Naive thymus-derived CD8-positive, alpha-beta T cell (primary cell): ENCODE measurements around the gene RACK1. TPM values are rescaled to one million over a fixed set of nuclear protein-coding genes. Genes with fewer than 3 reads are reported as not detected.
"Not testable (repeated sequence)": the region's sequence is repeated elsewhere in the genome, so short reads cannot be mapped to it uniquely, and the experiment has no call there.

Experiments used
- ATAC-seq, 2 donors: fragments of 150-1000 bp; cut with Tn5 transposase in 1 of 2; sonication (Bioruptor Pico), chemical (Tn5 transposase) in 1 of 2; 1 replicate in 1 of 2; 2 replicates in 1 of 2; pipeline ENCODE4 v1.10.0; 2021; ENCODE audit warnings: mild to moderate bottlenecking in 2 of 2, moderate library complexity in 2 of 2
- POLR2A ChIA-PET: fragments of 350-600 bp; sonication (Branson Sonifier 250); formaldehyde crosslinking; loops from one replicate; lab custom pipeline; 2021; ENCODE audit warnings: antibody characterized with exemption; lab: Charles Lee
- DNase-seq, 10 donors: peaks; one replicate each; pipeline versions ENCODE4 v3.0.0 to v3.0.0-alpha.2; 2020 to 2022
- H3K27ac Mint-ChIP-seq, 10 donors: one replicate each; pipeline ENCODE4 v1.8.0; 2020 to 2022; ENCODE audit warnings: mild to moderate bottlenecking in 10 of 10, mixed read lengths in 10 of 10, moderate library complexity in 4 of 10, inconsistent platforms in 1 of 10
- H3K27me3 Mint-ChIP-seq, 5 donors: one replicate each; pipeline ENCODE4 v1.8.0; 2021 to 2022; ENCODE audit warnings: mixed read lengths in 5 of 5
- H3K36me3 Mint-ChIP-seq, 3 donors: one replicate each; pipeline ENCODE4 v1.8.0; 2020 to 2022; ENCODE audit warnings: mixed read lengths in 3 of 3, mild to moderate bottlenecking in 2 of 3, inconsistent platforms in 1 of 3
- H3K4me1 Mint-ChIP-seq, 4 donors: one replicate each; pipeline ENCODE4 v1.8.0; 2021 to 2022; ENCODE audit warnings: mixed read lengths in 4 of 4
- H3K4me3 Mint-ChIP-seq, 10 donors: one replicate each; pipeline ENCODE4 v1.8.0; 2020 to 2022; ENCODE audit warnings: mild to moderate bottlenecking in 10 of 10, mixed read lengths in 10 of 10, moderate library complexity in 6 of 10, inconsistent platforms in 1 of 10
- H3K9me3 Mint-ChIP-seq, 9 donors: one replicate each; pipeline ENCODE4 v1.8.0; 2020 to 2022; ENCODE audit warnings: mixed read lengths in 9 of 9, mild to moderate bottlenecking in 3 of 9, inconsistent platforms in 1 of 9, moderate library complexity in 1 of 9
- polyA plus RNA-seq, 3 donors: library from polyadenylated mRNA; unstranded; fragments of 300-500 nt; fragmentation: Illumina TruSeq; gene quantifications; one replicate each; pipeline ENCODE4 v1.2.3, GENCODE V29; 2021
- total RNA-seq, 8 experiments: library from RNA in 2 of 8; stranded (reverse) in 2 of 8; gene quantifications; one replicate each; pipeline ENCODE4 v1.2.3 and lab custom pipeline; 2021 to 2026

The RACK1 gene
- total and polyA plus RNA-seq, 5 experiments from 2014 or later, result 2,236 to 2,566 (median 2,449) TPM

- POLR2A ChIA-PET, result interaction anchor here (0.8 to 5.7 kb wide), 3 partner anchors 18 to 51 kb away, joined by 4 to 51 read pairs (median 24); partner anchors contain the start of gene TRIM52
- not testable (repeated sequence) for ATAC-seq, H3K36me3 Mint-ChIP-seq, H3K27ac Mint-ChIP-seq, DNase-seq, H3K9me3 Mint-ChIP-seq, H3K4me3 Mint-ChIP-seq
- peaks cover 25 to 46% (median 34%) of the 10 kb centered on the region in 4 donors for H3K4me1 Mint-ChIP-seq
- H3K27me3 Mint-ChIP-seq, result peaks cover 4 to 16% (median 10%) of the 10 kb centered on the region in 5 donors
These were observed 33.6 kb downstream of the RACK1 start for GRCh38 chr5:181210148-181210547.

GRCh38 chr5:181209006-181209405, 34.7 kb downstream of the RACK1 start:
- peaks cover 4 to 18% (median 10%) of the 10 kb centered on the region in 5 donors for H3K27me3 Mint-ChIP-seq
- ATAC-seq, H3K4me3 Mint-ChIP-seq, H3K36me3 Mint-ChIP-seq, DNase-seq, H3K27ac Mint-ChIP-seq, H3K9me3 Mint-ChIP-seq: not testable (repeated sequence)
- POLR2A ChIA-PET, result interaction anchor here (4.8 to 6.3 kb wide), 2 partner anchors 14 to 52 kb away, joined by 51 to 92 read pairs; partner anchors contain the start of genes TRIM41 and TRIM52
- peaks cover 26 to 52% (median 34%) of the 10 kb centered on the region in 4 donors for H3K4me1 Mint-ChIP-seq

- Mint-ChIP-seq H3K4me3 (peak overlapping the region; percentile 87 to 98 (median 93)), H3K9me3 (peaks cover 0 to 10% (median 0%) of the 10 kb centered on the region in 9 donors), H3K27ac (peak overlapping the region in 9 of 10 donors; percentile 17 to 100 (median 92)), H3K4me1 (peaks cover 27 to 58% (median 34%) of the 10 kb centered on the region in 4 donors), H3K36me3 (peaks cover 0 to 7% (median 2%) of the 10 kb centered on the region in 3 donors), H3K27me3 (peaks cover 4 to 20% (median 11%) of the 10 kb centered on the region in 5 donors)
- ATAC-seq (no peak), DNase-seq (no peak)
- POLR2A ChIA-PET, result interaction anchor here (1.0 to 7.8 kb wide), 10 partner anchors 9 to 377 kb away, joined by 6 to 281 read pairs (median 17); partner anchors contain the start of genes RACK1, TRIM41 and TRIM52
These were observed 35.8 kb downstream of the RACK1 start for GRCh38 chr5:181207960-181208253.

- ATAC-seq (peak; percentile 59 to 74), DNase-seq (peak in 9 of 10 donors; percentile 54 to 88 (median 78))
- peaks cover 0 to 7% (median 2%) of the 10 kb centered on the region in 3 donors for H3K36me3 Mint-ChIP-seq
- peaks cover 4 to 20% (median 11%) of the 10 kb centered on the region in 5 donors for H3K27me3 Mint-ChIP-seq
- peak overlapping the region; percentile 87 to 98 (median 93) for H3K4me3 Mint-ChIP-seq
- H3K4me1 Mint-ChIP-seq, result peaks cover 27 to 58% (median 34%) of the 10 kb centered on the region in 4 donors
- H3K9me3 Mint-ChIP-seq, result peaks cover 0 to 10% (median 0%) of the 10 kb centered on the region in 9 donors
- POLR2A ChIA-PET, result interaction anchor here (0.6 to 7.8 kb wide), 16 partner anchors 10 to 397 kb away, joined by 3 to 281 read pairs (median 8); partner anchors contain the start of genes RACK1, TRIM41 and TRIM52
- peak overlapping the region; percentile 90 to 100 (median 92) for H3K27ac Mint-ChIP-seq
These were observed 36.3 kb downstream of the RACK1 start for GRCh38 chr5:181207214-181207959.

- peak in 3 of 10 donors; percentile 10 to 50 (median 39) for DNase-seq
- ATAC-seq, result peak; percentile 18 to 25
- H3K9me3 Mint-ChIP-seq, result peaks cover 0 to 10% (median 0%) of the 10 kb centered on the region in 9 donors
- peaks cover 4 to 20% (median 11%) of the 10 kb centered on the region in 5 donors for H3K27me3 Mint-ChIP-seq
- peak overlapping the region; percentile 90 to 100 (median 92) for H3K27ac Mint-ChIP-seq
- peak overlapping the region; percentile 87 to 98 (median 93) for H3K4me3 Mint-ChIP-seq
- POLR2A ChIA-PET, result interaction anchor here (0.6 to 7.8 kb wide), 16 partner anchors 9 to 1598 kb away, joined by 3 to 281 read pairs (median 6); partner anchors contain the start of genes TRIM41 and TRIM52
- H3K4me1 Mint-ChIP-seq, result peaks cover 22 to 46% (median 32%) of the 10 kb centered on the region in 4 donors
- peaks cover 0 to 7% (median 2%) of the 10 kb centered on the region in 3 donors for H3K36me3 Mint-ChIP-seq
These were observed 37.7 kb downstream of the RACK1 start for GRCh38 chr5:181205761-181206649.

- POLR2A ChIA-PET, result interaction anchor here (0.5 to 7.8 kb wide), 9 partner anchors 8 to 67 kb away, joined by 3 to 281 read pairs (median 11); partner anchors contain the start of genes TRIM41 and TRIM52
- H3K4me3 Mint-ChIP-seq, result peak within 1 kb of the TSS; percentile 87 to 98 (median 93)
- peaks cover 4 to 20% (median 11%) of the 10 kb centered on the region in 5 donors for H3K27me3 Mint-ChIP-seq
- ATAC-seq (no peak), DNase-seq (peak in 1 of 10 donors; percentile 20)
- H3K9me3 Mint-ChIP-seq, result peaks cover 0 to 10% (median 0%) of the 10 kb centered on the region in 9 donors
- peaks cover 0 to 7% (median 2%) of the 10 kb centered on the region in 3 donors for H3K36me3 Mint-ChIP-seq
- peaks cover 22 to 45% (median 31%) of the 10 kb centered on the region in 4 donors for H3K4me1 Mint-ChIP-seq
- peak within 1 kb of the TSS in 9 of 10 donors; percentile 53 to 100 (median 92) for H3K27ac Mint-ChIP-seq
These were observed 38.6 kb downstream of the RACK1 start, which contains the start of gene TRIM7 for GRCh38 chr5:181204826-181205760. TSS of gene TRIM7 (minus strand) at chr5:181205196. CDS start at chr5:181205110, 86 bp downstream.

GRCh38 chr5:181204113-181204825, 39.4 kb downstream of the RACK1 start:
- DNase-seq (peak in 3 of 10 donors; percentile 10 to 32 (median 30)), ATAC-seq (peak in 1 of 2 donors; percentile 7)
- peaks cover 4 to 20% (median 11%) of the 10 kb centered on the region in 5 donors for H3K27me3 Mint-ChIP-seq
- peaks cover 0 to 7% (median 2%) of the 10 kb centered on the region in 3 donors for H3K36me3 Mint-ChIP-seq
- H3K9me3 Mint-ChIP-seq, result peaks cover 0 to 10% (median 0%) of the 10 kb centered on the region in 9 donors
- H3K4me1 Mint-ChIP-seq, result peaks cover 22 to 45% (median 32%) of the 10 kb centered on the region in 4 donors
- POLR2A ChIA-PET, result interaction anchor here (0.5 to 7.8 kb wide), 6 partner anchors 12 to 68 kb away, joined by 3 to 281 read pairs (median 10); partner anchors contain the start of gene TRIM41
- peak overlapping the region; percentile 81 to 95 (median 88) for H3K4me3 Mint-ChIP-seq
- H3K27ac Mint-ChIP-seq, result peak overlapping the region in 3 of 10 donors; percentile 34 to 63 (median 45)

- POLR2A ChIA-PET, result interaction anchor here (2.0 to 7.8 kb wide), 3 partner anchors 13 to 19 kb away, joined by 11 to 281 read pairs (median 92); partner anchors contain the start of gene TRIM41
- peaks cover 0 to 7% (median 2%) of the 10 kb centered on the region in 3 donors for H3K36me3 Mint-ChIP-seq
- H3K4me1 Mint-ChIP-seq, result peaks cover 22 to 45% (median 32%) of the 10 kb centered on the region in 4 donors
- ATAC-seq (peak in 1 of 2 donors; percentile 3), DNase-seq (no peak)
- H3K27ac Mint-ChIP-seq, result peak overlapping the region in 2 of 10 donors; percentile 45 to 63
- peaks cover 0 to 10% (median 0%) of the 10 kb centered on the region in 9 donors for H3K9me3 Mint-ChIP-seq
- peak overlapping the region; percentile 81 to 95 (median 88) for H3K4me3 Mint-ChIP-seq
- H3K27me3 Mint-ChIP-seq, result peaks cover 4 to 20% (median 11%) of the 10 kb centered on the region in 5 donors
These were observed 40.0 kb downstream of the RACK1 start for GRCh38 chr5:181203777-181204112.

- Mint-ChIP-seq H3K36me3 (peaks cover 0 to 7% (median 2%) of the 10 kb centered on the region in 3 donors), H3K27ac (peak overlapping the region in 1 of 10 donors; percentile 45), H3K4me3 (peak overlapping the region in 8 of 10 donors; percentile 81 to 95 (median 88)), H3K9me3 (peaks cover 0 to 10% (median 0%) of the 10 kb centered on the region in 9 donors), H3K4me1 (peaks cover 21 to 42% (median 31%) of the 10 kb centered on the region in 4 donors), H3K27me3 (peaks cover 4 to 20% (median 11%) of the 10 kb centered on the region in 5 donors)
- DNase-seq (no peak), ATAC-seq (no peak)
- POLR2A ChIA-PET, result interaction anchor here (2.0 to 7.8 kb wide), 3 partner anchors 12 to 20 kb away, joined by 11 to 281 read pairs (median 92); partner anchors contain the start of gene TRIM41
These were observed 40.5 kb downstream of the RACK1 start for GRCh38 chr5:181203093-181203711.
